Mesodermal cell (in vitro differentiated cells): ENCODE measurements around the gene CUL4A. TPM values are rescaled to one million over a fixed set of nuclear protein-coding genes. Genes with fewer than 3 reads are reported as not detected.
"Not testable (repeated sequence)": the region's sequence is repeated elsewhere in the genome, so short reads cannot be mapped to it uniquely, and the experiment has no call there.

Experiments
- H3K27ac ChIP-seq: 2 replicates; pipeline ENCODE4 v1.7.0; 2013; ENCODE audit warnings: mild to moderate bottlenecking, low read depth, low read length, moderate library complexity; ENCODE audit not compliant: severe bottlenecking
- H3K36me3 ChIP-seq: 2 replicates; pipeline ENCODE4 v1.7.1; 2013; ENCODE audit warnings: mild to moderate bottlenecking, low read length, moderate library complexity; ENCODE audit not compliant: control insufficient read depth, insufficient read depth
- H3K4me1 ChIP-seq: one replicate; pipeline ENCODE4 v1.7.1; 2013; ENCODE audit warnings: mild to moderate bottlenecking, low read length; ENCODE audit not compliant: insufficient read depth, control insufficient read depth, poor library complexity, severe bottlenecking
- H3K4me3 ChIP-seq: 2 replicates; pipeline ENCODE4 v1.7.0; 2013; ENCODE audit warnings: low read length, control low read depth, mild to moderate bottlenecking; ENCODE audit not compliant: insufficient read depth, poor library complexity, severe bottlenecking; ENCODE audit errors: extremely low read depth
- H3K9me3 ChIP-seq: 2 replicates; pipeline ENCODE4 v1.7.1; 2013; ENCODE audit warnings: mild to moderate bottlenecking, low read length, moderate library complexity; ENCODE audit not compliant: control insufficient read depth
- WGBS, 2 experiments: methylation state at CpG; one replicate each; pipeline ENCODE4 v1.1.5; 2013; ENCODE audit warnings: missing lambda C conversion rate in 2 of 2; ENCODE audit not compliant: insufficient coverage in 2 of 2; 5-methylcytosine and 5-hydroxymethylcytosine counted together
- polyA plus RNA-seq, 2 experiments: library from polyadenylated mRNA; stranded (reverse); fragments of 50-300 nt; gene quantifications; one replicate each; pipeline ENCODE4 v1.2.3, GENCODE V29; 2013

CUL4A gene
- polyA plus RNA-seq (2013, experiment 1 of 2) = 63.4 TPM
- polyA plus RNA-seq (2013, experiment 2 of 2) = 56.3 TPM

GRCh38 chr13:113209336-113209758, at the start of gene CUL4A:
TSS of gene CUL4A (plus strand) at chr13:113209613. CDS start at chr13:113209628, 15 bp downstream.
- Histone ChIP-seq H3K27ac (peak within 1 kb of the TSS; percentile 98), H3K4me3 (peak within 1 kb of the TSS; percentile 80), H3K4me1 (peaks cover 24% of the 10 kb centered on the region), H3K9me3 (no peaks in the 10 kb centered on the region), H3K36me3 (peaks cover 54% of the 10 kb centered on the region)
- 0% methylated on average over 24 to 38 of the region's 66 CpGs for WGBS, 2 experiments

- no peaks in the 10 kb centered on the region for H3K4me1 ChIP-seq
- H3K36me3 ChIP-seq = no peaks in the 10 kb centered on the region
- H3K27ac ChIP-seq = no peak overlapping the region
- no peak overlapping the region for H3K4me3 ChIP-seq
- WGBS, 2 experiments = 76 to 86% methylated on average over 17 to 19 of the region's 20 CpGs
- no peaks in the 10 kb centered on the region for H3K9me3 ChIP-seq
Observed at GRCh38 chr13:113159701-113160100, 49.7 kb upstream of the CUL4A start.

- no peak overlapping the region for H3K27ac ChIP-seq
- WGBS, 2 experiments = 82 to 85% methylated on average over 12 of the region's 12 CpGs
Observed at GRCh38 chr13:113160983-113161382, 48.4 kb upstream of the CUL4A start.

GRCh38 chr13:113161433-113161832, 48.0 kb upstream of the CUL4A start:
- Histone ChIP-seq H3K4me3 (no peak overlapping the region), H3K27ac (no peak overlapping the region), H3K4me1 (no peaks in the 10 kb centered on the region), H3K36me3 (no peaks in the 10 kb centered on the region), H3K9me3 (no peaks in the 10 kb centered on the region)
- WGBS, 2 experiments = 54 to 55% methylated on average over 6 to 14 of the region's 16 CpGs

More at GRCh38 chr13:113160983-113161382, 48.4 kb upstream of the CUL4A start:
- Histone ChIP-seq H3K4me3 (no peak overlapping the region), H3K4me1 (no peaks in the 10 kb centered on the region), H3K36me3 (no peaks in the 10 kb centered on the region), H3K9me3 (no peaks in the 10 kb centered on the region)

GRCh38 chr13:113161975-113162374, 47.4 kb upstream of the CUL4A start:
- WGBS, 2 experiments = 30% methylated on average over 2 of the region's 13 CpGs; no CpG with 5 or more reads in 1 of the 2 experiments
- not testable (repeated sequence) for H3K4me1 ChIP-seq, H3K27ac ChIP-seq, H3K36me3 ChIP-seq, H3K9me3 ChIP-seq, H3K4me3 ChIP-seq

GRCh38 chr13:113162783-113163685, 46.4 kb upstream of the CUL4A start:
- 60 to 63% methylated on average over 16 to 19 of the region's 25 CpGs for WGBS, 2 experiments
- Histone ChIP-seq H3K9me3 (no peaks in the 10 kb centered on the region), H3K4me3 (no peak overlapping the region), H3K4me1 (no peaks in the 10 kb centered on the region), H3K36me3 (peaks cover 7% of the 10 kb centered on the region), H3K27ac (no peak overlapping the region)

- no peaks in the 10 kb centered on the region for H3K9me3 ChIP-seq
- H3K4me3 ChIP-seq = no peak overlapping the region
- peaks cover 19% of the 10 kb centered on the region for H3K36me3 ChIP-seq
- no peak overlapping the region for H3K27ac ChIP-seq
- WGBS, 2 experiments = 93 to 95% methylated on average over 11 of the region's 12 CpGs
- H3K4me1 ChIP-seq = no peaks in the 10 kb centered on the region
Observed at GRCh38 chr13:113164492-113164891, 44.9 kb upstream of the CUL4A start.

GRCh38 chr13:113166266-113166665, 43.1 kb upstream of the CUL4A start:
- peaks cover 7% of the 10 kb centered on the region for H3K4me1 ChIP-seq
- no peak overlapping the region for H3K27ac ChIP-seq
- H3K36me3 ChIP-seq = peaks cover 28% of the 10 kb centered on the region
- H3K4me3 ChIP-seq = no peak overlapping the region
- WGBS, 2 experiments = 96 to 98% methylated on average over 5 to 6 of the region's 10 CpGs
- no peaks in the 10 kb centered on the region for H3K9me3 ChIP-seq

- peaks cover 7% of the 10 kb centered on the region for H3K4me1 ChIP-seq
- H3K4me3 ChIP-seq = no peak overlapping the region
- H3K36me3 ChIP-seq = peaks cover 31% of the 10 kb centered on the region
- 91 to 96% methylated on average over 3 of the region's 5 CpGs for WGBS, 2 experiments
- H3K9me3 ChIP-seq = no peaks in the 10 kb centered on the region
- no peak overlapping the region for H3K27ac ChIP-seq
Observed at GRCh38 chr13:113166681-113167080, 42.7 kb upstream of the CUL4A start.

- H3K4me1 ChIP-seq = peaks cover 7% of the 10 kb centered on the region
- H3K27ac ChIP-seq = no peak overlapping the region
- H3K36me3 ChIP-seq = peaks cover 35% of the 10 kb centered on the region
- H3K4me3 ChIP-seq = no peak overlapping the region
- no peaks in the 10 kb centered on the region for H3K9me3 ChIP-seq
- WGBS, 2 experiments = 92 to 94% methylated on average over 5 to 6 of the region's 10 CpGs
Observed at GRCh38 chr13:113167155-113167554, 42.3 kb upstream of the CUL4A start.

GRCh38 chr13:113167575-113167974, 41.8 kb upstream of the CUL4A start:
- Histone ChIP-seq H3K27ac (no peak overlapping the region), H3K36me3 (peaks cover 39% of the 10 kb centered on the region), H3K4me1 (peaks cover 7% of the 10 kb centered on the region), H3K9me3 (no peaks in the 10 kb centered on the region), H3K4me3 (no peak overlapping the region)
- no CpG with 5 or more reads among the region's 3 CpGs for WGBS, 2 experiments
